ENCODE measurements around the gene BCL11A. TPM values are rescaled to one million over a fixed set of nuclear protein-coding genes. Genes with fewer than 3 reads are reported as not detected.

BCL11A gene
- total and polyA plus RNA-seq, 2 experiments from 2014 or later: 3.5 to 8.9 TPM

GRCh38 chr2:60442608-60443007 lies 110.8 kb downstream of the BCL11A start:
- no peak overlapping the region for H2AFZ ChIP-seq
- H3K4me3 ChIP-seq: no peak overlapping the region
- no peaks in the 10 kb centered on the region for H3K9me3 ChIP-seq (ENCODE audit: low read depth)
- no peaks in the 10 kb centered on the region for H3K36me3 ChIP-seq (ENCODE audit: low read depth)
- WGBS, 2 experiments (ENCODE audit: low coverage in 1 of 2, low lambda C conversion rate in 2 of 2, missing lambda C conversion rate in 2 of 2): 65 to 71% methylated on average over 3 of the region's 3 CpGs
- no peaks in the 10 kb centered on the region for H4K20me1 ChIP-seq (ENCODE audit: insufficient read depth)
- H3F3A ChIP-seq (ENCODE audit: insufficient read depth): no peaks in the 10 kb centered on the region
- DNase-seq: no peak
- H3K4me2 ChIP-seq (ENCODE audit: unreplicated experiment): no peak overlapping the region
- no peaks in the 10 kb centered on the region for H3K27me3 ChIP-seq (replicated peaks; ENCODE audit: insufficient read depth)
- no peaks in the 10 kb centered on the region for H3K9me2 ChIP-seq (ENCODE audit: insufficient read depth)
- H3K4me1 ChIP-seq (ENCODE audit: insufficient read depth): no peaks in the 10 kb centered on the region
- in situ Hi-C loops (cut with MboI): no loop called here
- H3K9ac ChIP-seq: no peak overlapping the region
- H3K27ac ChIP-seq: no peak overlapping the region
- H3K79me2 ChIP-seq (ENCODE audit: insufficient read depth): no peaks in the 10 kb centered on the region
- TF ChIP-seq EZH2phosphoT487 (IDR thresholded peaks at IDR 0.05; ENCODE audit: insufficient read depth, low read depth): no peak
- no peak for TF ChIP-seq EZH2 (IDR thresholded peaks at IDR 0.05; ENCODE audit: insufficient read depth, poor library complexity, severe bottlenecking)

DNA sequence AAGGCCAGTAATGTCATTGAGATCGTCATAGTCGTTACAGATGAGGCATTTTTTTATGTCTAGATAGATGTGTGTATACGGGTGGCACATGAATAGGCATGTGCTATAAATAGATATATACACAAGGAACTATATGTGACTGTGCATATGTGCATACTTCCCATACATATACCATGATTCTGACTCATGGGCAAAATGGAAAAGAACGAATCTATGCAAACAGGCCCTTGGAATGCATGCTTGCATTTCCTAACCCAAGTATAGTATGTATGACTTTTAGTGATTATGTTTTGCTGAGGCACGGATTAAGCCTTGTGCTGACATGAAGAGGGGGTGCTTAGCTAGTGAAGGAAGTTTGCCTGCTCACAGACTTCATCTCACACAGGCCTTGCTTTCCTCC lies 111.7 kb downstream of the BCL11A start:
- H3K9me2 ChIP-seq (ENCODE audit: insufficient read depth): no peaks in the 10 kb centered on the region
- no peaks in the 10 kb centered on the region for H3K9me3 ChIP-seq (ENCODE audit: low read depth)
- no peaks in the 10 kb centered on the region for H3F3A ChIP-seq (ENCODE audit: insufficient read depth)
- H3K36me3 ChIP-seq (ENCODE audit: low read depth): no peaks in the 10 kb centered on the region
- no peak for DNase-seq
- H2AFZ ChIP-seq: no peak overlapping the region
- no peaks in the 10 kb centered on the region for H4K20me1 ChIP-seq (ENCODE audit: insufficient read depth)
- in situ Hi-C loops (cut with MboI): no loop called here
- no peaks in the 10 kb centered on the region for H3K79me2 ChIP-seq (ENCODE audit: insufficient read depth)
- WGBS, 2 experiments (ENCODE audit: low coverage in 1 of 2, low lambda C conversion rate in 2 of 2, missing lambda C conversion rate in 2 of 2): 69 to 76% methylated on average over 5 of the region's 5 CpGs
- H3K27me3 ChIP-seq (replicated peaks; ENCODE audit: insufficient read depth): no peaks in the 10 kb centered on the region
- TF ChIP-seq EZH2 (IDR thresholded peaks at IDR 0.05; ENCODE audit: insufficient read depth, poor library complexity, severe bottlenecking) (no peak), EZH2phosphoT487 (IDR thresholded peaks at IDR 0.05; ENCODE audit: insufficient read depth, low read depth) (no peak)
- no peak overlapping the region for H3K27ac ChIP-seq
- H3K4me1 ChIP-seq (ENCODE audit: insufficient read depth): no peaks in the 10 kb centered on the region
- H3K4me2 ChIP-seq (ENCODE audit: unreplicated experiment): no peak overlapping the region
- H3K9ac ChIP-seq: no peak overlapping the region
- no peak overlapping the region for H3K4me3 ChIP-seq

DNA sequence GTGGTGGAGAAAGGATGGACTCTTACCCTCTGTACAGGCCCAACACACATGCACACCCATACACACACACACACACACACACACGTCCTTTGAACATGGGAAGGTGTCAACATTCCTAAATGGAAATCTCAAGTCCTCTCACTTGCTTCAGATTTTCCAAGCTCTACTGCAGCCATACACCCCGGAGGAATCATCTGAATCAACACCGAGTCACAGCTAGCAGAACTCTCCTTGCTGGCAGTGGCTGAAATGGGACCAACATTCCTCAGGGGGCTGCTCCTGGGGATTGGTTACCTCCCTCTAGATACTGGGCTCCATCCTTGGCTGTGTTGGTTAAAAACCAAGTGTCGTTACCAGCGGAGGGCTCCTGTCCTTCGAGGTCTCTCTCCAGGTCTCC lies 112.7 kb downstream of the BCL11A start:
- peak; percentile 51 for DNase-seq
- no peak overlapping the region for H3K4me3 ChIP-seq
- H4K20me1 ChIP-seq (ENCODE audit: insufficient read depth): no peaks in the 10 kb centered on the region
- H3K36me3 ChIP-seq (ENCODE audit: low read depth): no peaks in the 10 kb centered on the region
- no peak overlapping the region for H2AFZ ChIP-seq
- in situ Hi-C loops (cut with MboI): no loop called here
- H3K9me2 ChIP-seq (ENCODE audit: insufficient read depth): no peaks in the 10 kb centered on the region
- no peak overlapping the region for H3K4me2 ChIP-seq (ENCODE audit: unreplicated experiment)
- H3K4me1 ChIP-seq (ENCODE audit: insufficient read depth): no peaks in the 10 kb centered on the region
- H3K27ac ChIP-seq: no peak overlapping the region
- no peaks in the 10 kb centered on the region for H3K79me2 ChIP-seq (ENCODE audit: insufficient read depth)
- TF ChIP-seq EZH2 (IDR thresholded peaks at IDR 0.05; ENCODE audit: insufficient read depth, poor library complexity, severe bottlenecking) (no peak), EZH2phosphoT487 (IDR thresholded peaks at IDR 0.05; ENCODE audit: insufficient read depth, low read depth) (no peak)
- no peak overlapping the region for H3K9ac ChIP-seq
- no peaks in the 10 kb centered on the region for H3K9me3 ChIP-seq (ENCODE audit: low read depth)
- 66% methylated on average over 6 of the region's 6 CpGs for WGBS, 2 experiments (ENCODE audit: low coverage in 1 of 2, low lambda C conversion rate in 2 of 2, missing lambda C conversion rate in 2 of 2)
- H3F3A ChIP-seq (ENCODE audit: insufficient read depth): no peaks in the 10 kb centered on the region
- H3K27me3 ChIP-seq (replicated peaks; ENCODE audit: insufficient read depth): no peaks in the 10 kb centered on the region

DNA sequence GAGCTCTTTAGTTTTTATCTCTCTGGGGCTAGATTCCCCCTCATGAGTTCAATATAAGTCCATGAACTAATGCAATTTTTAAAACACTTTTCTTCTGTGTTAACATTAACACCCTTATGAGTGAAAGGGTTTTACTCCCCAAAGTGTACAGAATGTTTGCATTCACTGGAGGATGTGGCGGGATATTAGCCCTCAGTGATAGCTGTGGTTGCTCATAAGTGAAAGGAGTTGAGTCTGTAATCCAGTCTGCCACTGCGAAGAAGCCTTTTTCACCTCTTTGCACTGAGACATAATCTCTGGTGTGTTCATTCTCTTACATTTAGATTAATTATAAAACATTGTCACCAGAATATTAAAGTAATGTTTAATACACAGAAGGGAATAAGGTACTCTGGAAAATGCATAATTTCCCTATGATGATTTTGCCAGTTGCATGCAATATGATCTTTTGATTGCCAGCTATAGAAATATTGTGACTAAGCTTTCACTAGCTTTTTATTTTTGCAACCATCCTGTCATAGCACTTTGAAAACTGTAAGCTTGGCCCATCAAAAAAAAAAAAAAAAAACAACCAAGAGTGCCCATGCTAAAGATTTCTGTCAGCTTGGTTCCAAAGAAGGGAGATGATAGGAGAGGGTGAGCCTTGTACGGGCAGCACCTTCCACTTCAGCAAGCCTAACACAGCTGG lies 113.2 kb downstream of the BCL11A start:
- H3K4me3 ChIP-seq: no peak overlapping the region
- no peak for TF ChIP-seq EZH2 (IDR thresholded peaks at IDR 0.05; ENCODE audit: insufficient read depth, poor library complexity, severe bottlenecking)
- TF ChIP-seq EZH2phosphoT487 (IDR thresholded peaks at IDR 0.05; ENCODE audit: insufficient read depth, low read depth): no peak
- H3K9ac ChIP-seq: no peak overlapping the region
- no peaks in the 10 kb centered on the region for H3K9me2 ChIP-seq (ENCODE audit: insufficient read depth)
- no peaks in the 10 kb centered on the region for H3K9me3 ChIP-seq (ENCODE audit: low read depth)
- H3K27ac ChIP-seq: no peak overlapping the region
- DNase-seq: no peak
- H3K4me2 ChIP-seq (ENCODE audit: unreplicated experiment): no peak overlapping the region
- 93 to 94% methylated on average over 3 of the region's 3 CpGs for WGBS, 2 experiments (ENCODE audit: low coverage in 1 of 2, low lambda C conversion rate in 2 of 2, missing lambda C conversion rate in 2 of 2)
- no peaks in the 10 kb centered on the region for H3K36me3 ChIP-seq (ENCODE audit: low read depth)
- no peaks in the 10 kb centered on the region for H3F3A ChIP-seq (ENCODE audit: insufficient read depth)
- in situ Hi-C loops (cut with MboI): no loop called here
- H4K20me1 ChIP-seq (ENCODE audit: insufficient read depth): no peaks in the 10 kb centered on the region
- no peaks in the 10 kb centered on the region for H3K79me2 ChIP-seq (ENCODE audit: insufficient read depth)
- no peak overlapping the region for H2AFZ ChIP-seq
- no peaks in the 10 kb centered on the region for H3K4me1 ChIP-seq (ENCODE audit: insufficient read depth)
- no peaks in the 10 kb centered on the region for H3K27me3 ChIP-seq (replicated peaks; ENCODE audit: insufficient read depth)

Data from GM23248 (cell line).